GM12864 (cell line): ENCODE data around the gene BSN.
"Not testable (repeated sequence)": the region's sequence is repeated elsewhere in the genome, so short reads cannot be mapped to it uniquely, and the experiment has no call there.

ENCODE experiments used
- DNase-seq: peaks from one replicate; pipeline ENCODE4 v3.0.0-alpha.2; 2011; ENCODE audit warnings: low read depth
- H3K4me3 ChIP-seq: 2 replicates; pipeline ENCODE4 v1.5.1; 2011; ENCODE audit warnings: mild to moderate bottlenecking, low read depth, low read length, control low read depth
- TF ChIP-seq, protein P1 (sequence below): IDR thresholded peaks from 2 replicates; pipeline ENCODE4 v1.5.1; 2011; ENCODE audit warnings: low read depth, mild to moderate bottlenecking, moderate library complexity, low read length, control low read depth, inconsistent platforms; ENCODE audit errors: missing control alignments

Gene BSN

DNA sequence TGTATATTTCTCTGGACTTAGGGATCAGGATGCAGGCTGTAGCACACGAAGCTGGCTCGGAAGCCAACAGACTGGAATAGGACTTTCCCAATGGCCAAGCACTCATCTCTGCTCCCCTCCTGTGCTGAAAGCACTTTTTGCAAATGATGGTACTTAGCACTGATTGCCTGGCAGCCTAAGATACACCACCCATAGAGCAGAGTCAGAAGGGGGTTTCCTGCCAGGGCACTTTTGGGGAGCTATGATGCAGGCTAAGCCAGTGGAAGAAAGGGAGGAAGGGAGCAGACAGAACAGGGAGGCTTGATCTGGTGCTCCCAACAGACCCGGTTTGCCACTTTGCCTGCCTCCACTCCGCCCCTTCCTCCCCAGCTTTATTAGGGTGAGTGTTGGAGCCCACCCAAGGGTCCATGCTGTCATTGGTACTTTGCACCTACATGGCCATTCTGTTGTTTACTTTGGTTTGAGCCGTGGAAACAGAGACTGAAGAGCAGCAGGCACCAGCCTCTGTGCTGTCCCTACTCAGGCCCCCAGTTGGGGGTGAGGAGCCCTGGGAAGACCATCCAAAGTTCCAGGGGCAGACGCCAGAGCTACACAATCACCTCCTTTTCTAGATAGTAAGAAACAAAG is 15.9 kb downstream of the BSN start:
- H3K4me3 ChIP-seq, result no peak overlapping the region
- TF ChIP-seq, protein P1, sequence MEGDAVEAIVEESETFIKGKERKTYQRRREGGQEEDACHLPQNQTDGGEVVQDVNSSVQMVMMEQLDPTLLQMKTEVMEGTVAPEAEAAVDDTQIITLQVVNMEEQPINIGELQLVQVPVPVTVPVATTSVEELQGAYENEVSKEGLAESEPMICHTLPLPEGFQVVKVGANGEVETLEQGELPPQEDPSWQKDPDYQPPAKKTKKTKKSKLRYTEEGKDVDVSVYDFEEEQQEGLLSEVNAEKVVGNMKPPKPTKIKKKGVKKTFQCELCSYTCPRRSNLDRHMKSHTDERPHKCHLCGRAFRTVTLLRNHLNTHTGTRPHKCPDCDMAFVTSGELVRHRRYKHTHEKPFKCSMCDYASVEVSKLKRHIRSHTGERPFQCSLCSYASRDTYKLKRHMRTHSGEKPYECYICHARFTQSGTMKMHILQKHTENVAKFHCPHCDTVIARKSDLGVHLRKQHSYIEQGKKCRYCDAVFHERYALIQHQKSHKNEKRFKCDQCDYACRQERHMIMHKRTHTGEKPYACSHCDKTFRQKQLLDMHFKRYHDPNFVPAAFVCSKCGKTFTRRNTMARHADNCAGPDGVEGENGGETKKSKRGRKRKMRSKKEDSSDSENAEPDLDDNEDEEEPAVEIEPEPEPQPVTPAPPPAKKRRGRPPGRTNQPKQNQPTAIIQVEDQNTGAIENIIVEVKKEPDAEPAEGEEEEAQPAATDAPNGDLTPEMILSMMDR, result no peak
- DNase-seq, result no peak

DNA sequence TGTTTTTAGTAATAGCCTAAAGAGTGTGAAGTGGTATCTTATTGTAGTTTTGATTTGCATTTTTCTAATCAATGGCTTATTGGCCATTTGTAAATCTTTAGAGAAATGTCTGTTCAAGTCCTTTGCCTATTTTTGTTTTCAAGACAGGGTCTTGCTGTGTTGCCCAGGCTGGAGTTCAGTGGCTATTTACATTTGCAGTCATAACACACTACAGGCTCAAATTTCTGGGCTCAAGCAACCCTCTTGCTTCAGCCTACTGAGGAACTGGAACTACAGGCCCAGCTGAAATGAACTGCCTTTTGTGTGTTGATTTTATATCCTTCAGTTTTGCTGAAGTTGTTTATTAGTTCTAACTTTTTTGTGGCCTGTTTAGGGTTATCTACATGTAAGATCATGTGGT is 27.9 kb downstream of the BSN start:
- DNase-seq, result no peak
- TF ChIP-seq, protein P1, result no peak
- H3K4me3 ChIP-seq, result no peak overlapping the region

DNA sequence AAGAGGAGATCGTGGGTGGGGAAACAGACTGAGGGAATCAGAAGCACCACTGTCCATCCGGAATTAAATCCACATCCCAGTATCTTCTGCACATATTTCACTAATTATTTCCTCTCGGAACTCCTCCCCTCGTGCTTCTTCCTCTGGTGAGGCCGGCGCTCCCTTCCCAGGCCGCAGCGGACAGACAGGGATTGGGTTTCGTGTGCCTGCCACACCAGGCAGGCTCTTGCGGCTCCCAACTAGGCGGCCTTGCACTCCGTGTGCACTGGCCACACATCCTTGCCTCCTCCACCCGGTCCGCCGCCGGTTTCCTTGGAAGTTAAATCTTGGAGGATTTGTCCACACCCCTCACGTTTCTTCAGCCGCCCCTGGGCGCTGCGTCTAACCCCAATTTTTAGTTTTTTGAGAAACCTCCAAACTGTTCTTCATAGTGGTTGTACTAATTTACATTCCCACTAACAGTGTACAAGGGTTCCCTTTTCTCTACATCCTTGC is 31.0 kb downstream of the BSN start:
- H3K4me3 ChIP-seq, DNase-seq: not testable (repeated sequence)

DNA sequence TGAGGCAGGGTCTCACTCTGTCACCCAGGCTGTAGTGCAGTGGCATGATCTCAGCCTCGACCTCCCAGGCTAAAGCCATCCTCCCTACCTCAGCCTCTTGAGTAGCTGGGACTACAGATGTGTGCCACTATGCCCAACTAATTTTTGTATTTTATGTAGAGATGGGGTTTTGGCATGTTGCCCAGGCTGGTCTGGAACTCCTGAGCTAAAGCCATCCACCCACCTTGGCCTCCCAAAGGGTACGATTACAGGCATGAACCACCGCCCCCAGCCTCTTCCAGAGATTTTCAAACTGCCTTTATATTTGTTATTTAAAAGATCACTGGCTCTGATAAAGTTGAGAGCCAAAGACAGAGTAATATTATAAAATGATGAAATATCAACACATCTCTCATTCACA is 37.3 kb downstream of the BSN start:
- DNase-seq, result no peak
- H3K4me3 ChIP-seq, result no peak overlapping the region
- TF ChIP-seq, protein P1, result no peak

DNA sequence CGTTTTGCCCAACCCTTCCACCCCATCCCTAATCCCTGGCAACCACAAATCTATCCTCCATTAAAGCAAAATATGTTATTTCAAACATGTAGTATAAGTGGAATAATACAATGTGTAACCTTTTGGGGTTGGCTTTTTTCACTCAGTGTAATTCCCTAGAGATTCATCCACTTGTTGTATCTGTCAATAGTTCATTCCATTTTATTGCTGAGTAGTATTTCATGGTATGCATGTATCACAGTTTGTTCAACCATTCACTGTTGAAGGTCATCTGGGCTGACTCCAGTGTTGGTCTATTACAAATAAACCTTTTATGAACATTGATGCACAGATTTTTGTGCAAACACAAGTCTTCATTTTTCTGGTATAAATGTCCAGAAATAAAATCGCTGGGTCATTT is 38.8 kb downstream of the BSN start:
- H3K4me3 ChIP-seq, result no peak overlapping the region
- TF ChIP-seq, protein P1, result no peak
- no peak for DNase-seq

DNA sequence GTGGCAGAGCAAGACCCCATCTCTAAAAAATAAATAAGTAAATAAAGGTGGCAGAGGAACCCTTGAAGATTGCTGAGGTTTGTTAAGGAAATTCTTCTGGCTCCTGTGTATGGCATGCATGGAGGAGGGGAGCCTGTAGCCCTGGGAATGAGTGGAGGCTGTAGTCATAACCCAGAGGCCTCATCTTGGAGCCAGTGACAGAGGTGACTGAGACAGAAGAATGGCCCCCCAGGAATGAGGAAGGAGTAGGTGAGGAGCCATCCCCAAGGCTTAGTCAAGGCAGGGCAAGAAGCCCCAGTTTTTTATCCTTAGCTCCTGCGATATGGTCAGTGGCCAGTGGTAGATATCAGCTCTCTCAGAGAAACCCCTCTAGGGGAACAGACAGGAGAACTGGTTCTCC is 46.5 kb downstream of the BSN start:
- no peak for DNase-seq
- TF ChIP-seq, protein P1, result no peak

DNA sequence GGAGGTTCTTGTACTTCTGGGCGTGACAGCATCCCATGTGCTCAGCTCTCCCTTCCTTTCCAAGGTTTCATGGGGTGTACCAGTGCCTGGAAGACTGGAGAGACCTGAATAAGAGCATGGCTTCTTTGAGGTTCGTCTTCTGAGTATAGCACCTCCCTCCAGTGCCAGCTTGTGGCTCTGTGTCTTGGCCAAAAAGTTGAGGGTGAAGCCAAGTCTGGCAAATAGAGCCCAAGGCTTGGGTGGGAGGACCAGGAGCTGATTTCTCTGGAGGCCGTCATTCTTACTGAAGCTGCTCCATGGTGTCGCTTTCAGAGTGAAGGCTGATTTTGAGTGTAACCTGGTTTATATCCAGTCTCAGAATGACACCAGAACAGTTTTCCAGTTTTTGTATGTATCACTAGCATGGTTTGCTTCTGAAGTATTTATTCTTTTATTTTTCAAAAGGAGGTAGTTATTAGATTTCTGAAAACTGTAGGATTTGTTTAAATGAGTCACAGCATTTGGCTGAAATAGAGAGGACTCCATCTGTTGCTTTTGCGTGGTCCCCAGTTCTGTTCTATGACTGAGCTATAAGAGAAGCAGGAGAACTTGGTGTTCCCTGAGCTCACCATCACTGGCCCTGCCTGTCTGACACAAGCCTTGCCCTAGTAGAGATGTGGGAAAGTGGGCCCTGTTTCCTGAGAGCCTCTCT is 47.2 kb downstream of the BSN start:
- TF ChIP-seq, protein P1, result no peak
- DNase-seq, result no peak

More for the DNA sequence above, 46.5 kb downstream of the BSN start:
- H3K4me3 ChIP-seq, result no peak overlapping the region

More for the DNA sequence above, 47.2 kb downstream of the BSN start:
- no peak overlapping the region for H3K4me3 ChIP-seq
